Measurements from ENCODE around the gene SLC4A3. TPM values are rescaled to one million over a fixed set of nuclear protein-coding genes. Genes with fewer than 3 reads are reported as not detected.

SLC4A3 gene, protein sequence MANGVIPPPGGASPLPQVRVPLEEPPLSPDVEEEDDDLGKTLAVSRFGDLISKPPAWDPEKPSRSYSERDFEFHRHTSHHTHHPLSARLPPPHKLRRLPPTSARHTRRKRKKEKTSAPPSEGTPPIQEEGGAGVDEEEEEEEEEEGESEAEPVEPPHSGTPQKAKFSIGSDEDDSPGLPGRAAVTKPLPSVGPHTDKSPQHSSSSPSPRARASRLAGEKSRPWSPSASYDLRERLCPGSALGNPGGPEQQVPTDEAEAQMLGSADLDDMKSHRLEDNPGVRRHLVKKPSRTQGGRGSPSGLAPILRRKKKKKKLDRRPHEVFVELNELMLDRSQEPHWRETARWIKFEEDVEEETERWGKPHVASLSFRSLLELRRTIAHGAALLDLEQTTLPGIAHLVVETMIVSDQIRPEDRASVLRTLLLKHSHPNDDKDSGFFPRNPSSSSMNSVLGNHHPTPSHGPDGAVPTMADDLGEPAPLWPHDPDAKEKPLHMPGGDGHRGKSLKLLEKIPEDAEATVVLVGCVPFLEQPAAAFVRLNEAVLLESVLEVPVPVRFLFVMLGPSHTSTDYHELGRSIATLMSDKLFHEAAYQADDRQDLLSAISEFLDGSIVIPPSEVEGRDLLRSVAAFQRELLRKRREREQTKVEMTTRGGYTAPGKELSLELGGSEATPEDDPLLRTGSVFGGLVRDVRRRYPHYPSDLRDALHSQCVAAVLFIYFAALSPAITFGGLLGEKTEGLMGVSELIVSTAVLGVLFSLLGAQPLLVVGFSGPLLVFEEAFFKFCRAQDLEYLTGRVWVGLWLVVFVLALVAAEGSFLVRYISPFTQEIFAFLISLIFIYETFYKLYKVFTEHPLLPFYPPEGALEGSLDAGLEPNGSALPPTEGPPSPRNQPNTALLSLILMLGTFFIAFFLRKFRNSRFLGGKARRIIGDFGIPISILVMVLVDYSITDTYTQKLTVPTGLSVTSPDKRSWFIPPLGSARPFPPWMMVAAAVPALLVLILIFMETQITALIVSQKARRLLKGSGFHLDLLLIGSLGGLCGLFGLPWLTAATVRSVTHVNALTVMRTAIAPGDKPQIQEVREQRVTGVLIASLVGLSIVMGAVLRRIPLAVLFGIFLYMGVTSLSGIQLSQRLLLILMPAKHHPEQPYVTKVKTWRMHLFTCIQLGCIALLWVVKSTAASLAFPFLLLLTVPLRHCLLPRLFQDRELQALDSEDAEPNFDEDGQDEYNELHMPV
- total RNA-seq = 10 to 100 TPM; 10.4 to 30.6 (median 12.4) TPM

DNA sequence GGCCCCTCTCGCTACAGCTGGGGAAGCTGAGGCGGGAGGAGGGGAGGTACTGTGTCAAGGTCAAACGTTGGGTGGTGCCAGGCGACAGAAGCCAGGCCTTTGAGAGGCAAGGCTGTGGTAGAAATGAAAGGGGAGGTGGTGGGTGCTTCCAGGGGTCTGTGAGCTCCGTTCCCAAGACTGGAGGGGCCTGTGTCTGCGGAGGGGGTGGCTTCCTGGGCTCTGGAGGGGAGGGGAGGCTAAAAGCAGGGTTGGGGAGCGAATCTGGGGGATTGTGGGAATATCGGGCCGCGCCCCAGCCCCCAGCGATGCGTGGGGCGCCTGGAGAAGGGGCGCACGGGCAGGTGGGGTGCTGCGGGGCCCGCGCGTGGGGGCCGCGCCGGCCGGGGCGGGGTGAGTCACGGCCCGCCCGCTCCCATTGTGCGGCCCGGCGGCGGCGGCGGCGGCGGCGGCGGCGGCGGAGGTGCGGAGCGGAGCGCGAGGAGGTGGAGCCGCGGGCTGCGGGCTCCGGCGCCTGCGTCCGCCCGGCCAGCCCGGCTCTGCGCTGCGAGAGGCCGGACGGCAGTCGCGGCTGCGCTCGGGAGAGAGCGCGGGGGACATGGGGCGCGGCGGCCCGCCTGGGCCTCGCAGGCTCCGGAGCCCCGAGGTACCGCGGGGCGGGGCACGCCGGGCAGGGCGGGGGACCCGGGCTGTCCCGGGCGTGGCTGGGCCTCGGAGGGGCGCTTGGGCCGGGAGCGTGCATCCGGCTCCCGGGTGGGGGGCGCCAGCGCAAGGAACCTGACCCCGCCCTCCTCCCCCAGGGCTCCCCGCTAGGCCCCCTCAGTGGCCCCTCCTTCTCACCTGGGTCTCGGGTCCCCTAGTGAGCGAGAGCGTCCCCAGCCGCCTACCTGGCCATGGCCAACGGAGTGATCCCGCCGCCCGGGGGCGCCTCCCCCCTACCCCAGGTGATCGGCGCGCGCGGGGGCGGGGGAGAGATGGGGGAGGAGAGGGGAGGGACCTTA, at the start of gene SLC4A3:
SLC4A3 (plus strand) TSS at position 528 of the 998 bp plus-strand sequence; CDS start at position 891, 363 bp downstream.
- peaks cover 0 to 22% (median 6%) of the 10 kb centered on the region in 3 donors for H3K4me1 ChIP-seq
- peak within 1 kb of the TSS in 3 of 4 donors; percentile 66 to 77 (median 71) for H3K27ac ChIP-seq
- no peaks in the 10 kb centered on the region for H3K27me3 ChIP-seq
- no peak for TF ChIP-seq EP300 (IDR thresholded peaks at IDR 0.05)
- TF ChIP-seq POLR2A (IDR thresholded peaks at IDR 0.05) = peak in 1 of 2 donors; percentile 20
- TF ChIP-seq POLR2AphosphoS5 (IDR thresholded peaks at IDR 0.05) = no peak
- TF ChIP-seq, protein P1, sequence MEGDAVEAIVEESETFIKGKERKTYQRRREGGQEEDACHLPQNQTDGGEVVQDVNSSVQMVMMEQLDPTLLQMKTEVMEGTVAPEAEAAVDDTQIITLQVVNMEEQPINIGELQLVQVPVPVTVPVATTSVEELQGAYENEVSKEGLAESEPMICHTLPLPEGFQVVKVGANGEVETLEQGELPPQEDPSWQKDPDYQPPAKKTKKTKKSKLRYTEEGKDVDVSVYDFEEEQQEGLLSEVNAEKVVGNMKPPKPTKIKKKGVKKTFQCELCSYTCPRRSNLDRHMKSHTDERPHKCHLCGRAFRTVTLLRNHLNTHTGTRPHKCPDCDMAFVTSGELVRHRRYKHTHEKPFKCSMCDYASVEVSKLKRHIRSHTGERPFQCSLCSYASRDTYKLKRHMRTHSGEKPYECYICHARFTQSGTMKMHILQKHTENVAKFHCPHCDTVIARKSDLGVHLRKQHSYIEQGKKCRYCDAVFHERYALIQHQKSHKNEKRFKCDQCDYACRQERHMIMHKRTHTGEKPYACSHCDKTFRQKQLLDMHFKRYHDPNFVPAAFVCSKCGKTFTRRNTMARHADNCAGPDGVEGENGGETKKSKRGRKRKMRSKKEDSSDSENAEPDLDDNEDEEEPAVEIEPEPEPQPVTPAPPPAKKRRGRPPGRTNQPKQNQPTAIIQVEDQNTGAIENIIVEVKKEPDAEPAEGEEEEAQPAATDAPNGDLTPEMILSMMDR (IDR thresholded peaks at IDR 0.05) = peak in 1 of 4 experiments; percentile 23
- H3K36me3 ChIP-seq = peaks cover 0 to 6% of the 10 kb centered on the region in 2 donors
- H3K4me3 ChIP-seq = peak within 1 kb of the TSS; percentile 51 to 79
- peak; percentile 74 for ATAC-seq
- 29 to 31% methylated on average over 2 to 7 of the region's 103 CpGs for WGBS, 2 donors (ENCODE audit: low coverage in 1 of 2)
- H3K9me3 ChIP-seq = no peaks in the 10 kb centered on the region

DNA sequence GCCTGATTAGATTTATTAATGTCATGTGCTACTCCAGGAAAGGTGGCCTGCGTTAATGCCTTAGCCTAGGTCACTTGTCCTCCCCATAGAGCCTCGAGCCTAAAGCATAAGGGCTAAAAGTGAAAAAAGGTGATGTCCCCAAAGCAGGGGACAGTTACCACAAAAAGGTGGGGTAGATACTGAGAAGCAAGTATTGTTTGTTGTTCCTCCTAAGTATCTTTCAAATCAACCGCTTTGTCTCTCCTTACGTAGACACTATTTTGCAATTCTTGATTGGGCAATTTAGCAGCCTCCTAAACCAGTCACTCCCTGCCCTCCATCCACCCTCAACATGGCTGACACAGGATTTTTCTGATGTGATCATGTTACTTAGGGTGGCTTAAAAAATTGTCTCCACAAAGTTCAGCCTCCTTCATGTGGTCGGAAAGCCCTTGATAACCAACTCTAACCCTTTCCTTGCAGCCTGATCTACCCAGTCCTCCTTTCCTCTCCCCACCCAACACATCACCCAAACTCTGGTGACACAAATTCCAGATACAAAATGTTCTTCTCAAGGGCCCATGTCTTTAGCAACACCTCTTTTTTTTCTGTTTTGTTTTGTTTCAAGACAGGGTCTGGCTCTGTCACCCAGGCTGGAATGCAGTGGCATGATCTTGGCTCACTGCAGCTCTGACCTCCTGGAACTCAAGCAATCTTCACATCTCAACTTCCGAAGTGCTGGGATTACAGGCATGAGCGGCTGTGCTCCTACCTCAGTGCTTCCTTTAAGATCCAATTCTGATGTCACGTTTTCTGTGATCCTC, 48.4 kb upstream of the SLC4A3 start:
- no peak overlapping the region for H3K4me3 ChIP-seq
- H3K4me1 ChIP-seq = no peaks in the 10 kb centered on the region
- no peak overlapping the region for H3K27ac ChIP-seq
- H3K9me3 ChIP-seq = no peaks in the 10 kb centered on the region
- TF ChIP-seq POLR2A (IDR thresholded peaks at IDR 0.05) = no peak
- TF ChIP-seq POLR2AphosphoS5 (IDR thresholded peaks at IDR 0.05) = no peak
- TF ChIP-seq EP300 (IDR thresholded peaks at IDR 0.05) = no peak
- TF ChIP-seq, protein P1 (IDR thresholded peaks at IDR 0.05) = no peak
- ATAC-seq = peak; percentile 22
- 75 to 83% methylated on average over 5 to 8 of the region's 8 CpGs for WGBS, 2 donors (ENCODE audit: low coverage in 1 of 2)
- no peaks in the 10 kb centered on the region for H3K36me3 ChIP-seq
- peaks cover 54% of the 10 kb centered on the region for H3K27me3 ChIP-seq

DNA sequence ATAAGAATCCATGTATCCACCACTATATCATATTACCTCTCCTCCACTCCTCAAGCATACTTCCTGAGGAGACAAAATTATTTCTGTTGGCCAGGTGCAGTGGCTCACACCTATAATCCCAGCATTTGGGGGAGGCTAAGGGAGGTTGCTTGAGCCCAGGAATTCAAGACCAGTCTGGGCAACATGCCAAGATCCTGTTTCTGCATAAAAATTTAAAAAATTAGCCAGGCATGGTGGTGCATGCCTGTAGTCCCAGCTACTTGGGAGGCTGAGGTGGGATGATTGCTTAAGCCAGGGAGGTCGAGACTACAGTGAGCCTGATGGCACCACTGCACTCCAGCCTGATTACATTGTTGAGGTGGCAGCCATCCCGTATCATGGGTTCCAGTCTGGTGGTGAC, 46.1 kb upstream of the SLC4A3 start:
- ATAC-seq = no peak
- Histone ChIP-seq H3K4me1 (no peaks in the 10 kb centered on the region), H3K27me3 (peaks cover 45% of the 10 kb centered on the region), H3K27ac (no peak overlapping the region), H3K4me3 (no peak overlapping the region), H3K36me3 (no peaks in the 10 kb centered on the region), H3K9me3 (no peaks in the 10 kb centered on the region)
- WGBS, 2 donors (ENCODE audit: low coverage in 1 of 2) = 92% methylated on average over 2 of the region's 2 CpGs; no CpG with 5 or more reads in 1 of the 2 donors
- TF ChIP-seq, protein P1 (IDR thresholded peaks at IDR 0.05) = no peak
- no peak for TF ChIP-seq POLR2AphosphoS5 (IDR thresholded peaks at IDR 0.05)
- no peak for TF ChIP-seq EP300 (IDR thresholded peaks at IDR 0.05)
- no peak for TF ChIP-seq POLR2A (IDR thresholded peaks at IDR 0.05)

Measured in gastroesophageal sphincter (tissue), 4 donors.